GM12872 (cell line): ENCODE data around the gene HDAC1.

Experiments
- CTCF ChIP-seq: IDR thresholded peaks from 3 replicates; pipeline ENCODE4 v1.5.1; 2011; ENCODE audit warnings: low read depth, mild to moderate bottlenecking, low read length, moderate library complexity; ENCODE audit not compliant: insufficient read depth

Gene HDAC1

GRCh38 chr1:32338637-32339145, 46.8 kb downstream of the HDAC1 start:
- no peak for TF ChIP-seq CTCF

GRCh38 chr1:32339363-32339978, 47.6 kb downstream of the HDAC1 start:
- TF ChIP-seq CTCF, result no peak

GRCh38 chr1:32341186-32341757, 49.4 kb downstream of the HDAC1 start:
- no peak for TF ChIP-seq CTCF

DNA sequence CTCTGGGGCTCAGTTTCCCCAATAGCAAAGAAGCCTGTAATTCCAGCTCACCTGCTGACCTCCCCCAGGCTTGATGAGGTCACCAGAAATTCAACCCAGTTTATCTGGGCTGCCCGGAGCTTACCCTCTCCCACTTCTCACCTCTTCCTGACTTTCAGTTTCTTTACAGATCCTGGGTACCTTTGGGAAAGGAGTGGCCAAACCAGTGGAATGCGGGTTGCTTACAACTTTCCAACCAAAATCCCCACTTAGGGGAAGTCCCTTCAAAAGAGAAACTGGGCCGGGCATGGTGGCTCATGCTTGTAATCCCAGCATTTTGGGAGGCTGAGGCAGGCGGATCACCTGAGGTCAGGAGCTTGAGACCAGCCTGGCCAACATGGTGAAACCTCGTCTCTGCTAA, 50.1 kb downstream of the HDAC1 start:
- TF ChIP-seq CTCF, result no peak

GRCh38 chr1:32342704-32343103, 50.8 kb downstream of the HDAC1 start:
- TF ChIP-seq CTCF, result no peak

DNA sequence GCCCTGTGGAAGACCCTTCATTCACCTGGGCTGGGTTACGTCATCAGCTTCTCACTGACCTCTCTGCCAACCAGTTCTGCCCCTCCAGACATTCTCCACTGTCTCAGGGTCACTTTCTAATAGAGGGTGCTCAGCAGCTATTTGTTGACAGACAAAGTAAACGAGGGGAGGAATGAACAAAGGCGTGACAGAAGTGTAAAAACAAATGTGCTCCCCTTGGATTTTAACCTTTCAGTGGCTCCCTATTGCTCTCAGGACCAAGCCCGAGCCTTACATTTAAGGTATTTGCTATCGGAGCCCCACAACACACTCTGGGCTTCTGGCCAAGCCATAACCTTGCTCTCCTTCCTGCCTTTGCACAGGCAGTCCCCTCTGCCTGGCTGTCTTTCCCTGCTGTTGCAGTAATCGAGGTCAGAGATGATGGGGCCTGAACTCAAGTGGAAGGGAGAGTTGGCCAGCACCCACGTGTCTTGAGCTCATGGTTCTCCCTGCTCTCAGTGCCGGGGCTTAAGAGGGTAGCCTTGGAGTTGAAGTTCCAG, 53.5 kb downstream of the HDAC1 start:
- no peak for TF ChIP-seq CTCF

DNA sequence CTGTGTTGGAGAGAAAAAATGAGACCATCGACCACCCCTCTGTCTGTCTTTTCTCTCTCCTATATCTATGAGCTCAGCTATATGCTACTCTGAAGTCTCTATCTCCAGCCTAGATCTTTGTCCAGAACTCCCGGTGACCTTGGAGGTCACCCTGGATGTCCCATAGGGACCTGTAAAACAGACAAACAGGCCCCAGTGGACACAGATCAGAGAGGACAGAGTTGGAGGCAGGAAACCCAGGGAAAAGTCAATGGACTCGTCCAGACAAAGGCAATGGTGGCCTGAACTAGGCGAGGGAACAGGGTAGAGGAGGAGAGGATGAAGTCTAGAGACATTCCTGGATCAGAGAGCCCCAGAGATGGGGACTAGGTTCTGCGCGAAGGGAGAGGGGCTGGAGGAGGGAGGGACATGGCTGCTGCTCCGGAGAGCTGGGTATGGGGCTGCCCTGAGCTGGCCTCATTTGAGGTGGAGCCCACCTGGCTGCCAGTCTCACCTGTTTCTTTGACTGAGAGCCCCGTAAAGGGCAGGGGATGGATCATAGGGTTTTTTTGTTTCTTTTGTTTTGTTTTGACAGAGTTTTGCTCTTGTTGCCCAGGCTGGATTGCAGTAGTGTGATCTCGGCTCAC, 54.8 kb downstream of the HDAC1 start:
- no peak for TF ChIP-seq CTCF
